Tongue (tissue), 2 donors: ENCODE results near the gene SLC41A3. TPM values are rescaled to one million over a fixed set of nuclear protein-coding genes. Genes with fewer than 3 reads are reported as not detected.
"Not testable (repeated sequence)": the region's sequence is repeated elsewhere in the genome, so short reads cannot be mapped to it uniquely, and the experiment has no call there.

Experiments
- DNase-seq: peaks from one replicate; pipeline ENCODE4 v3.0.0-alpha.2; 2015
- total RNA-seq: library from RNA; depleted of rRNA; stranded (reverse); fragments of >200 nt; gene quantifications from one replicate; pipeline ENCODE4 v1.2.3, GENCODE V29; 2014

SLC41A3 gene
- total RNA-seq, 1 donor from 2014 or later, result 68.9 TPM

DNA sequence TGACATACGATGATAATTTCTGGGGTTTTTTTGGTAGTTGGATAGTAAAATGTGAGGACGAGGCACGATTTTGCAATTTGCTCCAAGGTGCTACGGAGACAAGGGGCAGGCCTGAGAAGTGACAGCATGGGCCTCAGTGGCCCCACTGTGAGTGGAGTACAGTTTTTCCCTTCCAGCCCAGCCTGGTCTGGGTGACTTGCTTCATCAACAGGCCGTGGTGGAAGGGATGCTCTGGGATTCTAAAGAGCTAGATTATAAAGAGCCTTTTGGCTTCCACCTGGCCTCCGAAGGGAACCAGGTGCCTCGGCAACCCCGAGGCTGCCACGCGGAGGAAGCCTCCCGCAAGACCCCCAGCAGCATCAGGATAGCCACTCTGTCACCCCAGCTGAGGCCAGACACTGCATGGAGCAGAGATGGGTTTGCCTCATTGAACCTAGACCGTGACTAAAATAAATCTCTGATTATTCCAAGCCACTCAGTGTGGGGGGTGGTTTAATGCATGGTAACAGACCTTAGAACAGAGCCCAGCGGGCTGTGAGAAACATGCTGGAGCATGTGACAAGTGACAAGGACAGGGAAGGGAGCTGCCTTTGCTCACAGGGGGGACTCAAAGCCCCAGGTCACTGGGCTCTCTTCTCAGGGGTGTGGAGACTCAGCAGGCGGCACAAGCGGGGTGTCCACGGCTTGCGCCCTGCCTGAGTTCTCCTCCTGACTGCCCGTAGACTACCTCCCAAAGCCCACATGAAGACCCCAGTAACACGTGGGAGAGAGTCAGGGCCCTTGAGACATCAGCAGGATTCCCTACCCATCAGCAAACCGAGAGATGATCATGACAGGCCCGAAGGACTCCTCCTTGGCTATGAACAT is 22.6 kb upstream of the SLC41A3 start:
- DNase-seq, result no peak

DNA sequence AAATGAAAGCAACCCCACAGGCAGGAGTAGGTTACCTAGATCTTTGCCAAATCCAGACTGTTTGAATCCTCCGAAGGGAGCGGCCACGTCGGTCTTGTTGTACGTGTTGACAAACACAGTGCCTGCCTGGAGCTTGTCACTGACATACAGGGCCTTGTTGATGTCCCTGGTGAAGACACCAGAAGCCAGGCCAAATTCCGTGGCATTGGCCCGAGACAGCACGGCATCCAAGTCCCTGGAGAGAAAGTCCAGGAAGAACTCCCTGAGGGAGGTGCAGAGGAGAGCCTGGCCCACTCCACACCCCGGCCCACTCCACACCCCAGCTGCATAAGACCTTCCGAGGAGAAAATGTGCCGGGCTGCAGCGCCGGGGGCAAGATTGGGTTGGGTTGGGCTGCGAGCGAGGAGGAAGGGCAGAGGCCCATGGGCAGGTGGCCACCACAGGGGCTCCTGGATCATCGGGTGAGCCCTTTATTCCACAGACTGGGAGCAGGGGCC is 21.8 kb upstream of the SLC41A3 start:
- no peak for DNase-seq

DNA sequence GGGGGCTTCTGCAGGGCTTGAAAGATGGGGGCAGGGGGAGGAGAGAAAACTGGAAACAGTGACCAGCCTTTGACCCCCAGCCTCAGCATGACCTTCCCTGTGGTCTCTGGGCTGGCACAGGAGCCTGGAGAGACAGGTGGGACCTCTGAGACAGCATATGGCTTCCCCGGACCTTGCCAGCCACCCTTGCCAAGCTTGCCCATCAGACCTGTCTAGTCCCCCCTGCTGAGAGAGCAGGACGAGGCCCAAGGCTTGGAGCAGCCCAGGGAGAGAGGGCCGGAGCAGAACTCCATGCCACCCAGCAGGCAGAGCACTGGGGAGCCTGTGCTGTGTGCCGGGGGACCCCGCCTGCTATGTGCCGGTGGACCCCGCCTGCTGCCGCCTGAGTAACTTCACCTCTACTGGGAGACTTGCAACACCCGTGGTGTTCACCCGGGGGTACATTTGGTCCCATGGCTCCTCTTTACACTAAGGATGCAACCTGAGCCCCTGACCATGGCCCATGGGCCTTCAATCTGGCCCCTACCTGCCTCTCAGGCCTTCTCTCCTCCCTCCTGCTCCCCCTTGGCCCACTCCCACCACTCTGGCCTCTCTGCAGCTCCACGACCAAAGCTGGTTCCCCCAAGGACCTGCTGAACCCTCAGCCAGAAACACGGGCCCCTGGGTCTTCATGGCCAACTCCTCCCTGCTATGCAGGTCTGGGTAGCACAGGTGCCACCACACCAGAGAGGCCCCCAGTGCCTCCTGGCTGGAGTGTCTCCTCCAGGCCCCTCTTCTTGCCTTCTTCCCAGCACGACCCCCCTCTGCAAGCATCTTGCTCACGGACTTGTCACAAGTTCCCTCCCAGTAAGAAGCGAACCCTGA is 21.1 kb upstream of the SLC41A3 start:
- no peak for DNase-seq

DNA sequence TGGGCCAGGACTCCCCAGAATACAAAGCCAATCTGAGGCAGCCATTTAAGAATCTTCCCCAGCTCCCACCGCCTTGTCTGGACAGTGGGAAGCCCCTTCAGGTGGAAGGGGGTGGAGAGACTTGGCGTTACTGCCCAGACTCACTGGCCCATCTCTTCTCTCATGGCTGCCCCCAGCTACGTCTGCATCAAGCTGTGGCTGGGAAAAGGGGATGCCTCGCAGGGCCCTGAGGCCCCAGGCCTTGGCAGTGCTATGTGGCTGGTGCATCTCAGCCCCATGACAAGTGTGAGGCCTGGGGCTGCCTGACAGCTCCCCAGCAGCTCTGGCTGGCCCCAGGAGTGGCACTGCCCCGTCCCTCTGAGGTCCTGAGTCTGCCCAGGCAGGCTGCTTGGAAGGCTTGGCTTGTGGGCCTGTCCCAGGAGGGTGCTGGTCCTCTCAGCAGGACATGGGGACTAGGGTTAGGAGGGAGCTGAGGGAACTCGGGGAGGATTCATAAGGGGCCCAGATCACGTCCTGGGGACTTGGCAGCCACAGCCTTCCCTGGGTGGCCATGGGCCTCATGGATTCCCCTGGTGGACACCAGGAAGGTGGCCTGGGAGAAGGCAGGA is 20.2 kb upstream of the SLC41A3 start:
- DNase-seq, result no peak

DNA sequence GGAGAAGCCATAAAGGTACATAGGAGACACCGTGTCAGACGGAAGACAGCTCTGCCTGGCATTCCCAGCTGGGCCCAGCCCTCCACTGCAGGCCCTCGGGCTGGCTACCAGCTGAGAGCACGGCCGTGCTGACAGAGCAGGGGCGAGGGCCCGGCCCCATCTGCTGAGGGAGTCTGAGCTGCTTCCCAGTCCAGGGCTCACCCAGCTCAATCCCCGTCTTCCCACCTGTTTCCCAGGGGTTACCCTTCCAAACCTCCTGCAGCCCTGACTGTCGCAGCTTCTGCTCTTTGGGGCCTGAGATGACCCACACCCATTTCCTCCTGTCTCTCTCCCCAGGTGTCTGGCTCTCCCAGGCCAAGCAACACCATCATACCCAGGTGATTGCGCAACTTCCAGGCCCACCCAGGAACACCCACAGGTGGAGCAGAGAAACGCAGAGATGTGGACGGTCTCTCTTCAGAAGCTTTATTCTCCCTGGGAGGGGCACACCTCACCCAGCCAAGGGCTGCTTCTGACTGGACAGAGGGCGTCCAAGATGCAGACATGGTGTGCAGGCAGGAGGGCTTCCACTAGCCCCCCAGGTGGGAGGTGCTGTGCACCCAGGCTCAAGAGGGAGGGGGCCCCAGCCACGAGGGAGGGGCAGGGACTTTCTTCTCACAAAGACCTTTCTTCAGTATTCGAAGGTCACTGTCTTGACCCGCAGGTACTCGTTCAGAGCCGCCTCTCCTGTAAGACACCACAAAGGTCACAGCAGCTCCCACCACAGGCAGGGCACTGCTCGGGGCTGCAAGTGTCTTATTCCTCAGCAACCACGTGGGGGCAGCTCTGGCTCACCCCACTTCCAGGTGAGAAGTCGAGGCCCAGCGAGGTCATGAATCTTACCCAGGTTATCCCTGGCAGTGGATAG is 19.4 kb upstream of the SLC41A3 start:
- DNase-seq, result no peak

DNA sequence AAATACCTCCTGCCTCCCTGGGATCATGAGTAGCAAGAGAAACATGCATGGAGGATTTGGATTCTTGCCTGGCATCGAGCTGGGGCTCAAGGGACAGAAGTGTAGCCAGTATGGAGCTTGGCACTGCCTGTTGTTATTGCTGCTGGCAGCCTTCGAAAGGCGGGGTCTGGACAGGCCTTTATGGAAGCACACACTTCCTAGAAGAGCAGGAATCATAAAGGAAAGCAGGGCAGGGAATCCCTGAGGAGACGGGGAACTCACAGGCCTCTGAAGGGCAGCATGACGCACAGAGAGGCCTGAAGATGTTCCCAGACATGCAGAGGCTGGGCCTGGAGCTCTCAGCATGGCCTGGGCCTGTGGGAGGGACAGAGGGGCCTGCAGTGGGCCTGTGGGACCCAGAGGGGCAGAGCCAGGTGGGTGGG is 18.6 kb upstream of the SLC41A3 start:
- peak; percentile 76 for DNase-seq

DNA sequence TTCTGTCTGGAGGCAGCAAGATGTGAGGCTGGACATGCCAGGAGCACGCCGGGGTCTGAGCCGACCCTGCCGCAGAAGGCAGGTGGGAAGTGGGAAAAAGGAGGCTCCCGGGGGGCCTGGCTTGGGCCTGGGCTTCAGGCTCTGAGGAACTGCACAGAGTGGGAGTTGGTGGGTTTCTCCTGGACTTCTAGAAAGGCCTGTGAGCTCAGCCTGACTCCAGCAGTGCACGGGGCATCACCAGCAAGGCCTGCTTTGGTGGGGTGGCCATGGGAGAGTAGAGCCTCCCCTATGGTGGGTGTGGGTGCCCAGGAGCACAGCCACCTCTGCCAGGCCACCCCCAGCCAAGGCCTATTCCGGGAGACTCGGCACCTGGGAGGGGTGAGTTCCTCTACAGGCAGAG is 18.1 kb upstream of the SLC41A3 start:
- no peak for DNase-seq

DNA sequence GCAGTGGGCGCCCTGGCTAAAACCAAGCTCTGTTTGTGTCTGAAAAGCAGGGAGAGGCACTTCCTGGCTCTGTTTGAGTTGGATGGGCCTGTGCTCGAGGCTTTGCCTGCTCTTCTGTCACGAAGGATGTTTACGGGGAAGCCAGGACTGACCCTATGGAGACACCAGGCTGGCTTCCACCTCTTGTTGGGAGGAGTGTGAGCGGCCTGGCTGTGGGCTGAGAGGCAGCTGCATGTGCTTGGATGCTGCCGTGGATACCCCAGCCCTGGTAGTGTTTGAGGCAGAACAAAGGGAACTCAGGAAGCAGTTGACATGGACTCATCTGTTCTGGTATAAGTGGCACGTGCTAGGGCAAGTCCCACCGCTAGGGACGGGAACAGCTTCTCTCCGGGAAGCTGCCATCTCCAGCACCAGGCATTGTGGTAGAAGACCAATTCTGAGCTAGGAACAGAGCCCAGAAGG is 17.6 kb upstream of the SLC41A3 start:
- peak; percentile 22 for DNase-seq

DNA sequence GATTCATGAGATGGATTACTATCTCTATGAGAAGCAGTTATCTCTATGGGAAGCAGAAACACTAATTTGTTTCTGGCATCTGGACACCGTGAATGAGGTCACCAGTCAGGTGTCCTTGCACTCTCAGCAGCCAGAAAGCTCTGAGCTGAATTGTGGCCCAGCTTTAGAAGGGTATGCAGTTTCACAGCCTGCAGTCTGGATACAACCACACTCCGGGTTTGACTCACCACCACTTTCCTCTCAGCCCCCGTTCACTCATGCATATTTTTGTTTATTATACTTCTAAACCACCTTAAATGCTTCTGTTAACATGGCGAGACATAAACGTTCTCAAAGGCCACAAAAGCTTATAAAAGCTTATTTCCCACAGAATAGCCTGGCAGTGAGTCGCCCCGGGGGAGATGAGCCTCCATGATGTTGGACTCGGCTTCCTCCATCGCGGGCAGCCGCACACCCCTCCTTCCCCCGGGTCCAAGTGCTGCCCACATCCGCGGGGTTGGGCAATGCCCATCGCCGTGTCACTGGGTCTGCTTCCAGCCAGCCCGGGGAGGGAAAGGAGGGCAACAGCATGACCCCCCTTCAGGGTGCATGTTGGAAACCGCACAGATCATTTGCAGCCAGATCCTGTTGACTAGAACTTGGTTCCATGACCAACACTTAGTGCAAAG is 16.8 kb upstream of the SLC41A3 start:
- peak; percentile 73 for DNase-seq

DNA sequence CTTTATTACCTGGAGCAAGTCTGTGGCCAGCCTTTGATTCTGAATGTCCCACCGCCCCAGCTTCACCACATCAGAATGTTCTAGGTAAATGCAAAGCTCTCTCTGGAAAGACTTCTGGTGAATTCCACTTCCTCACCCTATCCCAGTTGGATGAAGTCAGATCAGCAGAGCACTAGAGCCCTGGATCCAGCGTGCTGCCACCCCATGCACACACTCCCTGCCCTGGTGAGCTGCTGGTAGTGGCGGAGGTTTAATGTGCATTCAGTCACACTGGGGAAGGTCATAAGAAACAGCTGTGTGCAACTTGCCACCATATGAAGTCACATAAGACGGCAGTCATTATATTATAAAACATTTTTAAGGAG is 16.3 kb upstream of the SLC41A3 start:
- DNase-seq, result no peak

DNA sequence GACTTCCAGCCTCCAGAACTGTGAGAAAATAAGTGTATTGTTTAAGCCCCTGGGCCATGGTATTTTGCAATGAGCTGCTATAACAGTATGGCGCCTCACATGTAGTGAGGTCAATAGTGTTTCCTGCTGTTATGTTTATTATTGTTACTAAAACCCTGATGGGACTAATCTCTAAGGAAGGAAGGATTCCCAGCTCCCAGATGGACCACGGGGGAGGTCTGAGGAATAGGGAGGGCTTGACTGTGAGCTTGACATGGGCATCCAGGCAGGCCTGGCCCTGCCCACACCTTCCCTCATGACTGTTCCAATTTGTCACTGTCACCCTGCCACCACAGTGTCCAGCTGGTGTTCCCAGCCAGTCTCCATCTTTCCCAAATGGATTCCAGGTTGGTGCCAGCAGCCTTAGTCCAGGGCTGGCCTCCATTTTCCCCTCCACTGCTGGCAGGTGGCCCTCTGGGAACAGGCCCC is 14.5 kb upstream of the SLC41A3 start:
- no peak for DNase-seq

DNA sequence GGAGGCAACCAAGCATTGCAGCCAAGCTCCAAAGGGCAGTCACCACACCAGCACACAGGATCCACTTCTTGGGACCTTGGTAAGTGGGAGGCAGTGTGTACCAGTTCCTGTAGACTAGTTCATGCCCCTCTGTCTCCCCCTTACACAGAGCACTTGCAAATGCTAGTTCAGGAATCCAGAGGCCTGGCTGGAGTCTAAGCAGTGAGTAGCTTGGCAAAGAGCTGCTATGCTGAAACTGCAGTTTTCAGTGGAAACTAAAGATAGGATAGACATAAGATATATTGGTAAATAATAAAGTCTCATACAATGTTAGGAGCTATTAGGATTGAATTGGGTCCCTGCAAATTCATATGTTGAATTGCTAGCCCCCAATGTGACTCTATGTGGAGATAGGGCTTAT is 13.9 kb upstream of the SLC41A3 start:
- DNase-seq, result no peak

DNA sequence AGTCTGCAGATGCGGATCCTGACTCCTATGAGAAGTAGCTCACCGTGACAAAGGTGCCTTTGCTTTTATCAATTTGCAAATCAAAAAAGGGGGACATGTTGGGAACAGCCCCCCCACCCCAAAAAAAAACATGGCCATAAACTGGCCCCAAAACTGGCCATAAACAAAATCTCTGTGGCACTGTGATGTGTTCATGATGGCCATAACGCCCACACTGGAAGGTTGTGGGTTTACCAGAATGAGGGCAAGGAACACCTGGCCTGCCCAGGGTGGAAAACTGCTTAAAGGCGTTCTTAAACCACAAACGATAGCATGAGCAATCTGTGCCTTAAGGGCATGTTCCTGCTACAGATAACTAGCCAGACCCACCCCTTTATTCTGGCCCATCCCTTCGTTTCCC is 12.3 kb upstream of the SLC41A3 start:
- DNase-seq, result not testable (repeated sequence)

DNA sequence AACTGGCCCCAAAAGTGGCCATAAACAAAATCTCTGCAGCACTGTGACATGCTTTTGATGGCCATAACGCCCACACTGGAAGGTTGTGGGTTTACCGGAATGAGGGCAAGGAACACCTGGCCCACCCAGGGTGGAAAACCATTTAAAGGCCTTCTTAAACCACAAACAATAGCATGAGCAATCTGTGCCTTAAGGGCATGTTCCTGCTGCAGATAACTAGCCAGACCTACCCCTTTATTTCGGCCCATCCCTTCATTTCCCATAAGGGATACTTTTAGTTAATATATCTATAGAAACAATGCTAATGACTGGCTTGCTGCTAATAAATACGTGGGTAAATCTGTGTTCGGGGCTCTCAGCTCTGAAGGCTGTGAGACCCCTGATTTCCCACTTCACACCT is 8.2 kb upstream of the SLC41A3 start:
- not testable (repeated sequence) for DNase-seq

DNA sequence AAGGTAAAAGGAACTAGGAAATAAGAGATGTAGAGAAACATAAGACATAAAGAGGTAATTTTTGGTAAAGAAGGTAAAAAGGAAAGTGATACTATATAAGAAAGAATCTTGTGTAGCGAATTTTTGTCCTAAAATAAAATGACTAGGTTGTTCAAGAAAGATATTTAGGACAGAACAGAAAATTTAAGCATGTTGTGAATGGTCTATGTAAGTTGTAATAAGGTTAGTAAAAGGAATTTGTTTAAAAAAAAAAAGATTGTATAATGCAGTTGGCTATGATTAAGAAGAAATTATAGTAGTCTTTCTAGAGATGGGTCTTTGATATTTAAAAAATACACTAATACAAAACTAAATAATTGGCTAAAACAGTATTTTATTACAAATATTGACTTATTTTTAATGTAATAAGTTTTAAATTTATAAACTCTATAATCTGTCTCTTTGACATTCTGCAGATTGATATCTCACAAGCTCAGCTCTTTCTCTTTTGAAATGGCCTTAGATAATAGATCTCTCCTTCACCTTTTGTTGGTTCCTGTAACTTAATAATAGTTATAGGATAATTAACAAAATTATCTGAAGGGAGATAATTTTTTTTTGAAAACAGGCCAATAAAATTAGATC is 3.7 kb upstream of the SLC41A3 start:
- DNase-seq, result no peak

DNA sequence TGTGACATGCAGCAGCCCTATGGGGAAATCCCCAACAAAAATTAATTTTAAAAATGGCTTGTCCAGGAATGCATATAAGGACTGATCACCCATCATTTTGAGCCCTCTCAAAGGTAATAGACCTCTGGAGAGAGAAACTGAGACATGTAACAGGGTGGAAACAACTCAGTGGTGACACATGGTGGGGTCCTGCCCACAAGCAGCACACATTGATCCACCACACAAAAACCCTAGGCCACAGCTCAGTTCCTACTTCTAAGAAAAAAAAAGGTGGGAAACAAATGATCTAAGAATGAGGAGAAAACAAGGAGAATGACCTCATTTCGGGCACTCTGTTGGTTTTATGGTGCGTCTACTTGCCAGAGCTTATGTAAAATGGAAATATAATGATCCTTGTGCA is 1.9 kb upstream of the SLC41A3 start:
- no peak for DNase-seq

DNA sequence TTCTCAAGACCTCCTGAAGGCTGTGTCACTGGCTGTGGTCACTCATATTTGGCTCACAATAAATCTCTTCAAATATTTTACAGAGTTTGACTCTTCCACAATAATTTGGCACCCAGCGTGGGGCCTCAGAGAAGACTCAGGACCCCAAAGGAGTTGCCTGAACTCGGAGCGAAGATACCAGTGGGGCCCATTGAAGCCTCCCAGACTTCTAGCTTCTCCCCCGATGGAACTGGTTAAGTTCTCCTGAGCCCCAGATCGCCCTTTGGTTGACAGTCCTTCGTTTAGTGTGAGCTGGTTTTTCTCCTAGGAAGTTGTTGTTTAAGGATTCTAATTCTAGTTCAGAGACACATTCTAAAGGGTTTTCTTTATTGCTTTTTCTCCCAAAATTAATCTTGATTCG is 1.4 kb upstream of the SLC41A3 start:
- no peak for DNase-seq

DNA sequence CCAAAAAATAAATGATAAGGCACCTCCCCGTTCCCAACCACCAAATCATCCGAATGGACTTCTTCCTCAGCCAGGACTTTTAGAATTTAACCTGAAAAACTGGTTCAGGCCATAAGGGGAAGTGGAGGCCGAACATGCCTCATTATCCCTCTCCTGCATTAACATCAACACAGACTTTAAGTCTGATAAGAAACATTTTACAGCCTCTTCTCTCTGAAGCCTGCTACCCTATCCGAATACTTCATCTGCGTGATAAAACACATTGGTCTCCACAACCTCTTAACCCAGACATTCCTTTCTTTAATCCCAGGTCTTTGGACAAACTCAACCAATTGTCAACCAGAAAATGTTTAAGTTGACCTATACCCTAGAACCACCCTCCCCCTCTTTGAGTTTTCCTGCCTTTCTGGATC is 850 bp upstream of the SLC41A3 start:
- DNase-seq, result no peak

DNA sequence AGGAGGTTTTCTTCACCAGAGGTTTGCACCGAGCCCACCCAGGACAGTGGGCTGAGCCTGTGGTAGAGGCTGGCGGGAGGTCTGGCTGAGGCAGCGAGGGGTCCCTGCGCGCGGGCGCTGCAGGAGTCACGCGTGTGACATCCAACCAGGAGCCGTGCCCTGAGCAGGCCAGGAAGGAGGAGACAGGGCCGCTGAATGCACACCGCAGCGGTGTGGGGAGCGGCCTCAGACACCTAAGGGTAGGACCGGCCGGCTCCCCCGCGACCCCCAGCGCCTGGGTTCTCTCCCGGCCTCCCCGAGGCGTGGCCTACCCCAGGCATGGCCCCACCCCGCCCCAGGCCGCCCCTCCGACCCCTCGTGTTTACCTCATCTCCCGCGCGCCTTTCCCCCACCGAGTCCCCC is 412 bp downstream of the SLC41A3 start:
- peak; percentile 60 for DNase-seq

DNA sequence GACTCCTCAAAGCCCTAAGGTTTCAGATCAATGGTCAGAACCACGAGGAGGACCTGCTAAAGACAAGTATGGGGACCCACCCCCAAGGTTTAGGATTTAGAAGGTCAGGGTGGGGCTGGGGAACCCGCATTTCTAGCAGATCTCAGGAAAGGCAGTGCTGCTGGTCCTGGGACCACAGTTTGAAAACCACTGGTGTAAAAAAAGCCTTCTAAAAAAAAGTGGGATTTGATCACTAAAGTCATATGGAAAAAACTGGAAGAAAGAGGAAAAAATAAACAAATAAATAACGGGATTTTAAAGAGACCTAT is 832 bp downstream of the SLC41A3 start:
- DNase-seq, result no peak
